Measurements from ENCODE around the gene KRAS. TPM values are rescaled to one million over a fixed set of nuclear protein-coding genes. Genes with fewer than 3 reads are reported as not detected.

The KRAS gene
- total and polyA plus RNA-seq, 4 experiments from 2014 or later, result 31.6 to 52.4 (median 34.6) TPM

- no peaks in the 10 kb centered on the region for H3K27me3 Mint-ChIP-seq
- ChIA-PET POLR2A (ENCODE audit: partially characterized antibody) (no interaction called here), CTCF (ENCODE audit: partially characterized antibody) (no interaction called here)
- H3K27me3 ChIP-seq (ENCODE audit: insufficient read depth, low read length), result no peaks in the 10 kb centered on the region
- H3K4me1 Mint-ChIP-seq, result peaks cover 13 to 27% (median 20%) of the 10 kb centered on the region in 4 donors
- DNase-seq, result no peak
- H3K9me3 ChIP-seq (ENCODE audit: control insufficient read depth in 1 of 2, low read length in 2 of 2), result no peaks in the 10 kb centered on the region
- H3K36me3 Mint-ChIP-seq, result no peaks in the 10 kb centered on the region
- H3K27ac ChIP-seq (ENCODE audit: low read depth, low read length), result no peak overlapping the region
- no peaks in the 10 kb centered on the region for H3K9me3 Mint-ChIP-seq
- H3K27ac Mint-ChIP-seq, result peak overlapping the region in 1 of 7 donors; percentile 7
- no peak overlapping the region for H3K4me3 ChIP-seq (ENCODE audit: low read length in 2 of 2)
- H3K4me1 ChIP-seq (ENCODE audit: insufficient read depth, low read length), result peaks cover 27% of the 10 kb centered on the region
- no peak overlapping the region for H3K4me3 Mint-ChIP-seq
- intact Hi-C loops (cut with micrococcal nuclease), result no loop called here
- H3K36me3 ChIP-seq (ENCODE audit: insufficient read depth, low read length), result no peaks in the 10 kb centered on the region
Measured at GRCh38 chr12:25189656-25190055, 61.1 kb downstream of the KRAS start.

GRCh38 chr12:25187781-25188180 lies 62.9 kb downstream of the KRAS start:
- Mint-ChIP-seq H3K27me3 (no peaks in the 10 kb centered on the region), H3K4me1 (peaks cover 8 to 16% (median 12%) of the 10 kb centered on the region in 4 donors), H3K27ac (peak overlapping the region in 1 of 7 donors; percentile 92), H3K36me3 (no peaks in the 10 kb centered on the region), H3K9me3 (no peaks in the 10 kb centered on the region), H3K4me3 (no peak overlapping the region)
- Histone ChIP-seq H3K4me1 (ENCODE audit: insufficient read depth, low read length) (peaks cover 16% of the 10 kb centered on the region), H3K4me3 (ENCODE audit: low read length in 2 of 2) (no peak overlapping the region), H3K27me3 (ENCODE audit: insufficient read depth, low read length) (no peaks in the 10 kb centered on the region), H3K27ac (ENCODE audit: low read depth, low read length) (no peak overlapping the region), H3K9me3 (ENCODE audit: control insufficient read depth in 1 of 2, low read length in 2 of 2) (no peaks in the 10 kb centered on the region), H3K36me3 (ENCODE audit: insufficient read depth, low read length) (no peaks in the 10 kb centered on the region)
- no peak for DNase-seq
- intact Hi-C loops (cut with micrococcal nuclease), result loop anchor here (2.0 kb wide), 1 partner anchor 33 kb away; no protein-coding TSS in a partner anchor
- CTCF ChIA-PET (ENCODE audit: partially characterized antibody), result no interaction called here
- POLR2A ChIA-PET (ENCODE audit: partially characterized antibody), result interaction anchor here (1.9 kb wide), 1 partner anchor 33 kb away, joined by 6 read pairs; no protein-coding TSS in a partner anchor

GRCh38 chr12:25186788-25187402 lies 63.8 kb downstream of the KRAS start:
- Histone ChIP-seq H3K36me3 (ENCODE audit: insufficient read depth, low read length) (no peaks in the 10 kb centered on the region), H3K4me1 (ENCODE audit: insufficient read depth, low read length) (peaks cover 16% of the 10 kb centered on the region), H3K9me3 (ENCODE audit: control insufficient read depth in 1 of 2, low read length in 2 of 2) (no peaks in the 10 kb centered on the region), H3K27ac (ENCODE audit: low read depth, low read length) (peak overlapping the region; percentile 50), H3K27me3 (ENCODE audit: insufficient read depth, low read length) (no peaks in the 10 kb centered on the region), H3K4me3 (ENCODE audit: low read length in 2 of 2) (peak overlapping the region; percentile 48 to 49)
- Mint-ChIP-seq H3K4me1 (peaks cover 8 to 16% (median 12%) of the 10 kb centered on the region in 4 donors), H3K27me3 (no peaks in the 10 kb centered on the region), H3K27ac (peak overlapping the region; percentile 8 to 94 (median 85)), H3K4me3 (peak overlapping the region; percentile 76 to 92 (median 86)), H3K36me3 (no peaks in the 10 kb centered on the region), H3K9me3 (no peaks in the 10 kb centered on the region)
- intact Hi-C loops (cut with micrococcal nuclease), result loop anchor here (1.0 to 2.0 kb wide), 2 partner anchors 8 to 32 kb away; partner anchors contain the start of genes DNAI7 and ETFRF1
- CTCF ChIA-PET (ENCODE audit: partially characterized antibody), result interaction anchor here (1.0 kb wide), 2 partner anchors 8 to 32 kb away, joined by 3 to 5 read pairs; partner anchors contain the start of genes DNAI7 and ETFRF1
- POLR2A ChIA-PET (ENCODE audit: partially characterized antibody), result interaction anchor here (1.1 to 1.9 kb wide), 4 partner anchors 8 to 198 kb away, joined by 3 to 8 read pairs (median 5); partner anchors contain the start of genes DNAI7, ETFRF1 and KRAS
- peak in 4 of 5 donors; percentile 24 to 41 (median 28) for DNase-seq

- H3K27ac ChIP-seq (ENCODE audit: low read depth, low read length), result peak overlapping the region; percentile 50
- Mint-ChIP-seq H3K4me1 (peaks cover 8 to 16% (median 12%) of the 10 kb centered on the region in 4 donors), H3K4me3 (peak overlapping the region; percentile 76 to 92 (median 86)), H3K36me3 (no peaks in the 10 kb centered on the region), H3K27ac (peak overlapping the region; percentile 8 to 94 (median 85)), H3K9me3 (no peaks in the 10 kb centered on the region), H3K27me3 (no peaks in the 10 kb centered on the region)
- no peaks in the 10 kb centered on the region for H3K27me3 ChIP-seq (ENCODE audit: insufficient read depth, low read length)
- peaks cover 16% of the 10 kb centered on the region for H3K4me1 ChIP-seq (ENCODE audit: insufficient read depth, low read length)
- intact Hi-C loops (cut with micrococcal nuclease), result loop anchor here (1.0 to 2.0 kb wide), 2 partner anchors 9 to 31 kb away; partner anchors contain the start of genes DNAI7 and ETFRF1
- no peaks in the 10 kb centered on the region for H3K36me3 ChIP-seq (ENCODE audit: insufficient read depth, low read length)
- no peaks in the 10 kb centered on the region for H3K9me3 ChIP-seq (ENCODE audit: control insufficient read depth in 1 of 2, low read length in 2 of 2)
- POLR2A ChIA-PET (ENCODE audit: partially characterized antibody), result interaction anchor here (1.1 to 1.9 kb wide), 4 partner anchors 9 to 198 kb away, joined by 3 to 8 read pairs (median 5); partner anchors contain the start of genes DNAI7, ETFRF1 and KRAS
- CTCF ChIA-PET (ENCODE audit: partially characterized antibody), result interaction anchor here (1.0 kb wide), 2 partner anchors 9 to 31 kb away, joined by 3 to 5 read pairs; partner anchors contain the start of genes DNAI7 and ETFRF1
- DNase-seq, result peak in 1 of 5 donors; percentile 13
- peak overlapping the region; percentile 48 to 49 for H3K4me3 ChIP-seq (ENCODE audit: low read length in 2 of 2)
Measured at GRCh38 chr12:25186038-25186787, 64.5 kb downstream of the KRAS start.

- Histone ChIP-seq H3K36me3 (ENCODE audit: insufficient read depth, low read length) (no peaks in the 10 kb centered on the region), H3K27me3 (ENCODE audit: insufficient read depth, low read length) (no peaks in the 10 kb centered on the region), H3K27ac (ENCODE audit: low read depth, low read length) (no peak overlapping the region), H3K9me3 (ENCODE audit: control insufficient read depth in 1 of 2, low read length in 2 of 2) (no peaks in the 10 kb centered on the region), H3K4me3 (ENCODE audit: low read length in 2 of 2) (no peak overlapping the region), H3K4me1 (ENCODE audit: insufficient read depth, low read length) (peaks cover 16% of the 10 kb centered on the region)
- no peak overlapping the region for H3K27ac Mint-ChIP-seq
- no peak overlapping the region for H3K4me3 Mint-ChIP-seq
- CTCF ChIA-PET (ENCODE audit: partially characterized antibody), result interaction anchor here (1.6 kb wide), 1 partner anchor 203 kb away, joined by 7 read pairs; no protein-coding TSS in a partner anchor
- intact Hi-C loops (cut with micrococcal nuclease), result no loop called here
- POLR2A ChIA-PET (ENCODE audit: partially characterized antibody), result interaction anchor here (2.1 kb wide), 1 partner anchor 10 kb away, joined by 6 read pairs; the partner anchor contains the start of genes DNAI7 and ETFRF1
- H3K9me3 Mint-ChIP-seq, result peaks cover 0 to 7% (median 2%) of the 10 kb centered on the region in 8 donors
- DNase-seq, result no peak
- no peaks in the 10 kb centered on the region for H3K27me3 Mint-ChIP-seq
- H3K36me3 Mint-ChIP-seq, result peaks cover 0 to 3% of the 10 kb centered on the region in 2 donors
- peaks cover 8 to 16% (median 12%) of the 10 kb centered on the region in 4 donors for H3K4me1 Mint-ChIP-seq
Measured at GRCh38 chr12:25184132-25184531, 66.6 kb downstream of the KRAS start.

- POLR2A ChIA-PET (ENCODE audit: partially characterized antibody), result interaction anchor here (0.9 kb wide), 1 partner anchor 12 kb away, joined by 4 read pairs; the partner anchor contains the start of genes DNAI7 and ETFRF1
- Histone ChIP-seq H3K36me3 (ENCODE audit: insufficient read depth, low read length) (no peaks in the 10 kb centered on the region), H3K27ac (ENCODE audit: low read depth, low read length) (no peak overlapping the region), H3K9me3 (ENCODE audit: control insufficient read depth in 1 of 2, low read length in 2 of 2) (no peaks in the 10 kb centered on the region), H3K4me1 (ENCODE audit: insufficient read depth, low read length) (peaks cover 16% of the 10 kb centered on the region), H3K4me3 (ENCODE audit: low read length in 2 of 2) (no peak overlapping the region), H3K27me3 (ENCODE audit: insufficient read depth, low read length) (peaks cover 3% of the 10 kb centered on the region)
- intact Hi-C loops (cut with micrococcal nuclease), result no loop called here
- peaks cover 8 to 16% (median 12%) of the 10 kb centered on the region in 4 donors for H3K4me1 Mint-ChIP-seq
- peaks cover 2% of the 10 kb centered on the region in 2 donors for H3K27me3 Mint-ChIP-seq
- H3K36me3 Mint-ChIP-seq, result peaks cover 0 to 3% of the 10 kb centered on the region in 2 donors
- H3K27ac Mint-ChIP-seq, result peak overlapping the region in 1 of 7 donors; percentile 37
- peaks cover 0 to 7% (median 2%) of the 10 kb centered on the region in 8 donors for H3K9me3 Mint-ChIP-seq
- no peak for DNase-seq
- CTCF ChIA-PET (ENCODE audit: partially characterized antibody), result interaction anchor here (0.8 to 1.0 kb wide), 2 partner anchors 28 kb away, joined by 3 read pairs; no protein-coding TSS in a partner anchor
- no peak overlapping the region for H3K4me3 Mint-ChIP-seq
Measured at GRCh38 chr12:25182765-25183164, 68.0 kb downstream of the KRAS start.

Data from CD4-positive, alpha-beta memory T cell (primary cell).